BE2C (cell line): ENCODE results near the gene TBC1D2.

Experiments used
- DNase-seq: peaks from one replicate; pipeline ENCODE4 v3.0.0-alpha.2; 2020
- H3K27me3 ChIP-seq: fragments of 250-450 bp; sonication (Bioruptor Pico); 2 replicates; pipeline ENCODE4 v1.5.1; 2020; ENCODE audit warnings: mild to moderate bottlenecking
- H3K36me3 ChIP-seq: fragments of 250-450 bp; sonication (Bioruptor Pico); 2 replicates; pipeline ENCODE4 v1.5.1; 2020; ENCODE audit warnings: mild to moderate bottlenecking
- H3K4me1 ChIP-seq: fragments of 250-450 bp; sonication (Bioruptor Pico); 2 replicates; pipeline ENCODE4 v1.5.1; 2020
- H3K4me3 ChIP-seq: 2 replicates; pipeline ENCODE4 v1.5.1; 2011; ENCODE audit warnings: low read depth, low read length
- H3K9me3 ChIP-seq: fragments of 250-450 bp; sonication (Bioruptor Pico); 2 replicates; pipeline ENCODE4 v1.5.1; 2020
- CTCF ChIP-seq: IDR thresholded peaks from 2 replicates; pipeline ENCODE4 v1.5.1; 2012; ENCODE audit warnings: mild to moderate bottlenecking, low read depth, low read length

TBC1D2 gene

DNA sequence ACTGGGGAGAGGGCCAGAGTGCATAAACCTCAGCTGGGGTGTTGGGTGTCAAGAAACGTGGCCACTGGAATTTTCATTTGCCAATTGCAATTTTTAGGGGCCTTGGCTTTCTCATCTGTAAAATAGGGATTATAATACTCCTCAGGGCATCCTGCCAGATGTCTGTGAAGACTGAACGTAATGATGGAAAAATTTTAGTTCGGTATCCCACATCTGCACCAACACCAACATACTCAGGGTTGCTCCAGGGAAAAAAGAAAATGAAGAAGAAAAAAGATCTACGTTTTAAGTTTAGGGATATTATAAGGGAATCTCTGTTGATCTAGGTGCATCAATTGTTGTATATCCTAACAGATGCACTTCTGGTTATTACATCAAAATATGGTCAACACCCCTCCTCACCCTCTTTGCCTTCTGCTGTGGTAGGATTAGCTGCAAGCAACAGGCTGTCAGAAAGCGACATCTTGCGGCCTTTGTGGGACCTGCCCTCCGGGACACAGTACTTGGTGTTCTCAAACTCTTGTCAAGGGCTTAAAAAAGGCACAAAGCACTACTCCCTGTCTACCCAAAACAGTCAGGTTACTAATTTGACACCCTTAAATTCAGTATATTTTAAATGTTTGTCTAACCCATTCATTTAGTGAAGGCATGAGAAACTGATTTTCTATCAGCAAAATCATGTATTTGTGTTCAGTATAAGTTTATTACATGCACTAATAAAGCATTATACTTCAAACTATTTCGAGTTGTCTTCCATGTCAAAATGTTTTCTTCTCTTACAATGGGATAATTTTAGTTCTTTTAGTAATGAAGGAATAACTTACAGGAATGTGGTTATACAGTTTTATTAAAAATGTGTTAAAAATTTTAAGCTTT, 8.3 kb upstream of the TBC1D2 start:
- Histone ChIP-seq H3K9me3 (no peaks in the 10 kb centered on the region), H3K27me3 (no peaks in the 10 kb centered on the region), H3K4me1 (no peaks in the 10 kb centered on the region), H3K4me3 (no peak overlapping the region), H3K36me3 (no peaks in the 10 kb centered on the region)
- DNase-seq = peak; percentile 85
- peak; percentile 99 for TF ChIP-seq CTCF

GRCh38 chr9:98263080-98263479, 7.6 kb upstream of the TBC1D2 start:
- no peaks in the 10 kb centered on the region for H3K36me3 ChIP-seq
- DNase-seq = no peak
- H3K9me3 ChIP-seq = no peaks in the 10 kb centered on the region
- no peaks in the 10 kb centered on the region for H3K4me1 ChIP-seq
- H3K4me3 ChIP-seq = no peak overlapping the region
- TF ChIP-seq CTCF = no peak
- H3K27me3 ChIP-seq = no peaks in the 10 kb centered on the region

DNA sequence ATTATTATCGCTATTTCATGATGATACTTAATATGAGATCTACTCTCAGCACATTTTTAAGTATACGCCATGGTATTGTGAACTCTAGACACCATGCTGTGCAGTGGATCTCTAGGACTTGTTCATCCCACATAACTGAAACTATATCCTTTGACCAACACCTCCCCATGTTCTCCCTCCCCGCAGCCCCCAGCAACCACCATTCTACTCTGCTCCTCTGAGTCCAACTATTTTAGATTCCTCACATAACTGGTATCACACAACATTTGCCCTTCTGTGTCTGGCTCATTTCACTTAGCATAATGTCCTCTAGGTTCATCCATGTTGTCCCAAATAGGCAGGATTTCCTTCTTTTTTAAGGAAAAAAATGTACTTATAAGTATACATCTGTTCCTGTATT, 6.6 kb upstream of the TBC1D2 start:
- DNase-seq = no peak
- no peak overlapping the region for H3K4me3 ChIP-seq
- no peak for TF ChIP-seq CTCF
- H3K4me1 ChIP-seq = no peaks in the 10 kb centered on the region; the same call in 1 of the 2 replicates
- H3K9me3 ChIP-seq = no peaks in the 10 kb centered on the region
- H3K36me3 ChIP-seq = no peaks in the 10 kb centered on the region
- no peaks in the 10 kb centered on the region for H3K27me3 ChIP-seq

DNA sequence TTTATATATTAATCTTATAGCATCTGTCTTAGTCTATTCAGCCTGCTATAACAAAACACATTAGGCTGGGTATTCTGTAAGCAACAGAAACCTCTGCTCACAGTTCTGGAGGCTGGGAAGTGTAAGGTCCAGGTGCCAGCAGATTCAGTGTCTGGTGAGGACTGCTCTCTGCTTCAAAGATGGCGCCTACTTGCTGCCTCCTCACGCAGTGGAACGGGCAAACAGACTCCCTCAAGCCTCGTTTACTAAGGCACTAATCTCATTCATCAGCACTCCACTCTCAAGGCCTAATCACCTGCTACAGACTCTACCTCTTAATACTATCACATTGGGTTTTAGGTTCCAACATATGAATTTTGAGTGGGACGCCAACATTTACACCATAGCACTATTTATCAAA, 5.2 kb upstream of the TBC1D2 start:
- DNase-seq = no peak
- Histone ChIP-seq H3K4me3 (no peak overlapping the region), H3K9me3 (no peaks in the 10 kb centered on the region), H3K4me1 (no peaks in the 10 kb centered on the region; the same call in 1 of the 2 replicates), H3K36me3 (no peaks in the 10 kb centered on the region), H3K27me3 (no peaks in the 10 kb centered on the region)
- TF ChIP-seq CTCF = no peak

- TF ChIP-seq CTCF = no peak
Observed at GRCh38 chr9:98259791-98260190, 4.3 kb upstream of the TBC1D2 start.

GRCh38 chr9:98256756-98257155, 1.3 kb upstream of the TBC1D2 start:
- no peak for TF ChIP-seq CTCF
- no peaks in the 10 kb centered on the region for H3K36me3 ChIP-seq
- peak; percentile 50 for DNase-seq
- no peaks in the 10 kb centered on the region; the same call in 1 of the 2 replicates for H3K4me1 ChIP-seq
- H3K27me3 ChIP-seq = no peaks in the 10 kb centered on the region
- H3K4me3 ChIP-seq = peak overlapping the region; percentile 71
- no peaks in the 10 kb centered on the region for H3K9me3 ChIP-seq

More at GRCh38 chr9:98259791-98260190, 4.3 kb upstream of the TBC1D2 start:
- Histone ChIP-seq H3K4me1 (no peaks in the 10 kb centered on the region; the same call in 1 of the 2 replicates), H3K36me3 (no peaks in the 10 kb centered on the region), H3K4me3 (no peak overlapping the region), H3K9me3 (no peaks in the 10 kb centered on the region), H3K27me3 (no peaks in the 10 kb centered on the region)
- no peak for DNase-seq
